SIG-M5 (cell line): Measurements from ENCODE around the gene PACSIN3.

ENCODE experiments used
- DNase-seq: peaks from one replicate; lab custom pipeline; 2025; lab: John Stamatoyannopoulos, UW

The PACSIN3 gene

GRCh38 chr11:47176328-47177228, 9.7 kb downstream of the PACSIN3 start, which contains the start of gene ARFGAP2:
Gene ARFGAP2, minus strand, starts transcription at chr11:47176879. Its CDS starts 26 bp downstream, at chr11:47176853.
- no peak for DNase-seq

- DNase-seq, result no peak
Observed at GRCh38 chr11:47175746-47176327, 10.4 kb downstream of the PACSIN3 start.

- DNase-seq, result no peak
Observed at GRCh38 chr11:47172740-47173336, 13.4 kb downstream of the PACSIN3 start.

- DNase-seq, result no peak
Observed at GRCh38 chr11:47171856-47172255, 14.4 kb downstream of the PACSIN3 start.

- no peak for DNase-seq
Observed at GRCh38 chr11:47171061-47171838, 15.0 kb downstream of the PACSIN3 start.

GRCh38 chr11:47166368-47166767, 19.9 kb downstream of the PACSIN3 start:
- no peak for DNase-seq

GRCh38 chr11:47165253-47165840, 20.9 kb downstream of the PACSIN3 start:
- no peak for DNase-seq

- DNase-seq, result no peak
Observed at GRCh38 chr11:47164321-47164720, 21.9 kb downstream of the PACSIN3 start.

- DNase-seq, result no peak
Observed at GRCh38 chr11:47163898-47164297, 22.3 kb downstream of the PACSIN3 start.

- no peak for DNase-seq
Observed at GRCh38 chr11:47163193-47163592, 23.0 kb downstream of the PACSIN3 start.

GRCh38 chr11:47162426-47162825, 23.8 kb downstream of the PACSIN3 start:
- no peak for DNase-seq

- no peak for DNase-seq
Observed at GRCh38 chr11:47161890-47162289, 24.3 kb downstream of the PACSIN3 start.

- DNase-seq, result no peak
Observed at GRCh38 chr11:47161134-47161854, 24.9 kb downstream of the PACSIN3 start.

- no peak for DNase-seq
Observed at GRCh38 chr11:47160753-47161133, 25.5 kb downstream of the PACSIN3 start.

GRCh38 chr11:47158242-47158641, 28.0 kb downstream of the PACSIN3 start:
- DNase-seq, result no peak

- DNase-seq, result no peak
Observed at GRCh38 chr11:47157805-47158204, 28.4 kb downstream of the PACSIN3 start.

- DNase-seq, result no peak
Observed at GRCh38 chr11:47156951-47157350, 29.3 kb downstream of the PACSIN3 start.

- no peak for DNase-seq
Observed at GRCh38 chr11:47156333-47156732, 29.9 kb downstream of the PACSIN3 start.

GRCh38 chr11:47155879-47156278, 30.4 kb downstream of the PACSIN3 start:
- DNase-seq, result no peak

- DNase-seq, result no peak
Observed at GRCh38 chr11:47154616-47155570, 31.3 kb downstream of the PACSIN3 start.
